DMS79 treated with DMSO at 0.1 percent for 48 hours (cell line): ENCODE measurements around the gene GFY.

ENCODE experiments used
- DNase-seq: peaks from one replicate; lab custom pipeline; 2025; lab: John Stamatoyannopoulos, UW

The GFY gene, protein sequence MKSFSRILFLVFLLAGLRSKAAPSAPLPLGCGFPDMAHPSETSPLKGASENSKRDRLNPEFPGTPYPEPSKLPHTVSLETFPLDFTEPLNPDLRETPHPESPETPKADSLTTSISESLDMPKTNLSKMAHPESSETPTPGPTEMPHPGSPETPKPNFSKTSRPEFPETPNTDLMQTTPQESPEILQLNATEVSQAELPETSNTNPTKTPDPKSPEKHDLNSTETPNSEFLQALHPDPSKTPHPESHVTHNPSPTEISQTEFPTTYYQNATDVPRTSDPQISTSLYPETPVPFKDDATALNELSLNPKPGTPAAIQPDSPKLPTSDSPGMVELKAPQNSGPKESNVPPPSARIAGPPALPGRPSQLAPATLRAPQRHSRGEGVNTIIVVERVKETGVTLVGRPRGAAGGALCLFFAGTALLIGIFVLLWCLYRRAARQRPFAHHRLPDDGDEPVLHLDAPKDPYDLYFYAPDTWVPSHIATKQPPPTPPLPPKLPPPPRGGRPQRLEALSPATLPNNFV

DNA sequence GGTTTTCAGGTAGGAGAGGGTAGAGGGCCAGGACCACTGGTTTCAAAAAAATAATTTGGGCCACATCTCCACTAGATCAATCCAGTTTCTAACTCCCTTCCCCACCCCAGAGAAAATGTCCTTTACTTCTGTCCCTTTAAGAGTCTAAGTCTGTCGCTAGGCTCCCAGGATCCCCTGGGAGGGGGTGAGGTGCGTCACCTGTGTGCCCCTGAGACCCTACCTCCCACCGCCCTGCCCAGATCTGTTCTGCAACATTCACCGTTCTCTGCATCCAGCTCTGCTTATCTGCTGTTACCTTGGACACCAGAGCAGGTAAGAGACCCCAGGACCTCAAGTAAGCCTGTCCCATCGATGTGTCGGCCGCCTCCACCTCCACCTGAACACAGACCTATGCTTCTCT lies at the start of gene GFY:
Gene GFY (plus strand): TSS at position 211 of the 400 bp plus-strand sequence. CDS start 1,043 bp downstream, outside the sequence.
- peak; percentile 18 for DNase-seq

DNA sequence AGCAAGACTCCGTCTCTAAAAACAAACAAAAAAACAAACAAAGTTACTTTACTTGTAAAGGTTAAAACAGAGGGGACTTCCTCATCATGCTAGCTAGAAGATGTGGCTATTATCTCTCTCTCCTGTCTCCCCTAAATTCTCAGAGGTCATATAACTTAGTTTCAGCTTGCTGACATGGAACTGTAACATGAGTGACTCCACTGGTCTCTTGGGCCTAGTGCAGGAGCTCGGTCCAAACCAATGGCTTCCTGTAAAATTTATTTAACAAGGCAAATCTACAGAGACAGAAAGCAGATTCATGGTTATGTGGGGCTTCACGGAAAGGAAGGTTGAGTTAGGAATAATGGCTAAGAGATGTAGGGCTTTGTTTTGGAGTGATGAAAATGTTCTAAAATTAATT lies 46.7 kb upstream of the GFY start:
- no peak for DNase-seq

DNA sequence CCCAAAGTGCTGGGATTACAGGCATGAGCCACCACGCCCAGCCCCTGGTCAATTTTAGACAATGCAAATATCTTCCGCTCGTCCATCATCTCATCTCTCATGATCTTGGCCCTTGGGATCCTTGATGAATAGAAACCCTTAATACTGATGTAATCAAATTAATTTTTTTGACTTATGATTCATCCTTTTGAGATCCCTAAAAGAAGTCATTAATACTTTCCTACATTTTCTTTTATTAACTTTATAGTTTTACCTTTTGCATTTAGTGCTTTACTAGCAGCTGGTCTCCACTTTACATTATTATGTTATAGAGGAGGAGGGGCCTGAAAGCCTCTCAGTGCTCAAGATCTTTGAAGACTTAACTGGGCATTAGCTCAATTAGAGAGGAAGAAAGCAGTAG lies 44.8 kb upstream of the GFY start:
- no peak for DNase-seq

DNA sequence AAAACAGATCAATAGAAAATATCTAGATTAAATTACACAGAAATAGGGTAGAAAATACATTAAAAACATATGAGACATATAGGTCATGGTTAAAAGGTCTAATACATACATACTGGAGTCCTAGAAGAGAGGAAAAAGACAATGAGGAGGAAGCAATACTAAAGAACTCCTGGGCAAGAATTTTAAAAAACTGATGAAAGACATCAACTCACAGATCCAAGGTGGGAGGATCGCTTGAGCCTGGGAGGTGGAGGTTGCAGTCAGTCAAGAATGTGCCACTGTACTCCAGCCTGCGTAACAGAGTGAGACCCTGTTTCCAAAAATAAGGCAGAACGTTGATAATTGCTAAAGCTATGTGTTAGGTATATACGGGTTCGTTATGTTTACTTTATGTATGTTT lies 42.5 kb upstream of the GFY start:
- no peak for DNase-seq

DNA sequence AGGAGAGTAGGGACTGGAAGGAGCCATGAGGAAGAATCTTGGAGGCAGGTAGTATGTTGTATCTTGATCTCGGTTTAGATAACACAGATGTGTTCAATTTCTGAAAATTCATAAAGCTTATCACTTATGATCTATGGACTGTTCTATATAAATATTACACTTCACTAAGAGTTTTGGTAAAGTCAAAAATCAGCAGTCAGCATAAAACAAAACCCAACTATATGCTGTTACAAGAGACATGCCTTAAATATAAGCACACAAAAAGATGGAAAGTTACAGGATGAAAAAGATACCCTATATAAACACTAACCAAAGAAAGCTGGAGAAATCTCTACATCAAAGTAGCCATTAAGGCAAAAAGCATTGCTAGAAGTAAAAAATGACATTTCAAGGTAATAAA lies 41.6 kb upstream of the GFY start:
- DNase-seq: no peak

DNA sequence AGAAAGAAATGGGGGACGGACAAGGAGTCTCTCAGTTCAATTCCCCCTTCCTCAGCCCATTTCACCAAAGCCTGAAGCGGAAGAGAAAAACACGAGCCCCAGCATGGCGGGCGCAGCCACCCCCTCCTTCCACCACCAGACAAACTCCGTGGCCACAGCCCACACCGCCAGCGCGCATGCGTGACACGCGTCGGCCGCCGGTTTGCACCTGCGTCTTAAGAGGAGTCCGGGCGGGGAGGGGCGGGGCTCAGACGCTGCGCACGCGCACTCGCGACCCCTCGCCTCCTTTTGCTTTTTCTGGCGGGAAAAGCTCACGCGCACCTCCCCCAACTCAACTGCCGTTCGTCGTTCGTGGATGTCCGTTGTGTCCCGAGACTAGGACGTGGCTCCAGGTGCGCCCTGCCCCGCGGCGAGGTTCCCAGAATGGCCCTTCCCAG lies 37.2 kb upstream of the GFY start, which contains the start of gene KASH5:
Gene KASH5 (plus strand): TSS at position 314 of the 437 bp plus-strand sequence. CDS start 2,635 bp downstream, outside the sequence.
- DNase-seq: no peak

DNA sequence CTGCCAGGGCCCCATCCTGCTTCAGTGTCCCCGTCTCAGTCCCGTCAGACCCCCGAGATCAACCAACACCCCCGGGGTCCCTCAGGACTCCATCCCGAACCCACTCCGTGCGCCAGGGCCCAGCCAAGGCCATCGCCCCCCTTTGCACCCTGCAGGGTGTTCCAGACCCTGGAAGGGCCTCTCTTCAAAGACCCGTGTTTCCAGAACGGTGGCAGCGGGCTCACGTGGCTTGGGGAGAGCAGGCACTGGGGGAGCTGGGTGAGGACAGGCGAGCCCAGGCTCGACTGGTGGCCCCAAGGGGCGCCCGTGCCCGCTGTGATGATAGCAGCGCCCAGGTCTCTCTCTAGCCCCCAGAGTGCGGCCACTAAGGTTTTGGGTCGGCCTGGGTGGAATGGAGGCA lies 35.8 kb upstream of the GFY start:
- no peak for DNase-seq

DNA sequence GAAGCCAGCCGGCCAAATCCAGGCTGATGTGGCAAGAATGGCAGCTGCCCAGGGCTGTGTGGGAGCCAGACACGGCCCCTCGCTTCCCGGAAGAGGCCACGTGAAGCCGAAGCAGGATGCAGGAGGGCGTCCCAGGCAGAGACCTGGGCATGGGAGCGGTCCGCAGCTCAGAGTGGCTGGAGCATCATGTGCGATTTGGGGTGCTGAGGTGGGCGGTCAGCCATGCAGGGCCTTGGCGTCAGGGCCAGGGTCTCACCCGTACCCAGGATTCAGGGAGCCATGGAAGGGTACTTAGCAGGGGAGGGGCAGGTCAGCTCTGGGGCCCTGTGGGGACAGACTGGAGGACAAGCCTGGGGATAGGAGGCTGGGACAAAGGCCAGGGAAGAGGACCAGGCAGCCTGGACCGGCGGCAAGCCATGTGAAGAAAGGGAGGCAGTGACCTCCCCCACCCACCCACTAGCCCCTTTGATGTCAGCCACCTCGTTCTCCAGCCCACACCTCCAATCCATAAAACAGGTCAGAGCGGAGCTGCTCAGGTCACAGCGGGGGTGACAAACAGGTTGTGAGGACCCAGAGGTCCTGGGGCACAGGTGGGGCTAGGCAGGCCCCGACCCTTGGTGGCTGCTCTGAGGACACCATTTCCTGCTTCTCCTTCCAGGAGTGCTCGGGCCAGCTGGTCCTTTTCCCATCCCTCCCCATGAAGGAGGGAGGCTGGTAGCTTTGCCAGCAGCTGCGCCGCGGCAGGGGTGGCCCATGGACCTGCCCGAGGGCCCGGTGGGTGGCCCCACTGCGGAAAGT lies 34.9 kb upstream of the GFY start:
- no peak for DNase-seq

DNA sequence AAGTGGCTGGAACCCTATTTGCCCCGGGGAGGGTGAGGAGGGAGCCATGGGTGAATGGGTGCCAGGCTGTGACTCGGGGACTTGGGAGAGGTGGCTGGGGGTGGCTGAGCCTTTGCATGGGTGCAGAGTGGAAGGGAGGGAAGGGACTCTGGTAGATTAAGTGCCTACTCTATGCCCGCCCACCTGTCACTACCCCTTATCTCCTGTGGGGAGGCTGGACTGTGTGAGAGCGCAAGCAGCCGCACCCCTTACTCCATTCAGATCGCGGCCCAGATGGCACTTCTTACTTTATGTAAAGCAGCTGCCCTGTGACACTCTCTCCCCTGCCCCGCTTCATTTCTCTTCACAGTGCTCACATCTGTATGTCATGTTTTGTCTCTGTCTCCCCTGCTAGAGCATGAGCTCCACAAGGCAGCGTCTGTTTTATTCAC lies 34.2 kb upstream of the GFY start:
- peak; percentile 25 for DNase-seq

DNA sequence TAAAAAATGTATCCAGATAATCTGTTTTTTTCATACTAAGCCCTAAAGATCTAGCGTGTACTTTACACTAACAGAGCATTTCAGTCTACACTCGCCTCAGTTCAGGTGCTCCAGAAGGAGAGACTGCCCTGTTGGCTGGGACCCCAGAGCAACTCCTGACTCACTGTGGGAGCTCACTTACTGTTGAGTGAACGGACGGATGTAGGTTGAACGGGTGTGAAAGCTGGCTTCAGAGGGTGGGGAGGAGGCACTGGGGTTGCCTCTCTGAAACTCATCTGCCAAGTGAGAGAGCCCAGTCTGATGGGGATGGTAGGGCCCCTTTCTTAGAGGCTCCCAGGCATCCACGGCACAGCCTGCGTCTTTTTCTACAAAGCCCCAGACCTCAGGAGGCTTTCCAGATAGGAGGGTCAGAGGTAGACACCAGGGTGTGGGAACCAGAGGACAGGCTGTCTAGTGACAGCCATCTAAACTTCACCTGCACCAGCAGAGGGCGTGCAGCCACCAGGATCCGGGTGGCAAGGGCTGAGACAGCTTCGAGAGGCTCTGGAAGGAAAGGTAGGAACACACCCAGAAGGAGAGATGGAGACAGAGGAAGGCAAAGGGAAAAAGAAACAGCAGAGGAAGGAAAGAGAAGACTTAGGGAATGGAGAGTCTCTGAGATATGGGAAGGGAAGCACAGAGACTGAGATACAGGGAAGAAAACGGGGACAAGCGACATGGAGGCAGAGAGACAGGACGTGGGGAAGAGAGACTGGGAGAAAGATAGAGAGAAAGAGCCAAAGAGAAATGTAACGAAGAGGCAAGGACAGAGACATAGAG lies 33.4 kb upstream of the GFY start:
- DNase-seq: peak; percentile 87

DNA sequence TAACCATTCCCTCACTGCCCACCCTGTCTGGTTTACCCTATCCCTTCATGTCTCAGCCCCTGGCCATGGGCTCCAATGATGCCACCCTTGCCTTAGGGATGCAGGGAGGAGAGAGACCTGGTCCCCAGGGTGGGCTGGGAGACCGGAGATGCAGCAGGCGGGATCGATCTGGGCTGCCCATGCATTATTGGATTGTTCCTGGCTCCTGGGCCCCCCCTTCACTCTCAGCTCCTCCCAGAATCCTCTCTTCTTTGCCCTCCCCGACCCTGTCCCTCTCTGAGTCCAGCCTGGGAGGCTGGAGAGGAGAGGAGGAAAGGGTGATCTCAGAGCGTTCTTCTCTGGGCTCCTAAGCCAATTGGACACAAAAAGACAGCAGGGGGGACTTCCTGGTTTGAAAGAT lies 31.3 kb upstream of the GFY start:
- no peak for DNase-seq

DNA sequence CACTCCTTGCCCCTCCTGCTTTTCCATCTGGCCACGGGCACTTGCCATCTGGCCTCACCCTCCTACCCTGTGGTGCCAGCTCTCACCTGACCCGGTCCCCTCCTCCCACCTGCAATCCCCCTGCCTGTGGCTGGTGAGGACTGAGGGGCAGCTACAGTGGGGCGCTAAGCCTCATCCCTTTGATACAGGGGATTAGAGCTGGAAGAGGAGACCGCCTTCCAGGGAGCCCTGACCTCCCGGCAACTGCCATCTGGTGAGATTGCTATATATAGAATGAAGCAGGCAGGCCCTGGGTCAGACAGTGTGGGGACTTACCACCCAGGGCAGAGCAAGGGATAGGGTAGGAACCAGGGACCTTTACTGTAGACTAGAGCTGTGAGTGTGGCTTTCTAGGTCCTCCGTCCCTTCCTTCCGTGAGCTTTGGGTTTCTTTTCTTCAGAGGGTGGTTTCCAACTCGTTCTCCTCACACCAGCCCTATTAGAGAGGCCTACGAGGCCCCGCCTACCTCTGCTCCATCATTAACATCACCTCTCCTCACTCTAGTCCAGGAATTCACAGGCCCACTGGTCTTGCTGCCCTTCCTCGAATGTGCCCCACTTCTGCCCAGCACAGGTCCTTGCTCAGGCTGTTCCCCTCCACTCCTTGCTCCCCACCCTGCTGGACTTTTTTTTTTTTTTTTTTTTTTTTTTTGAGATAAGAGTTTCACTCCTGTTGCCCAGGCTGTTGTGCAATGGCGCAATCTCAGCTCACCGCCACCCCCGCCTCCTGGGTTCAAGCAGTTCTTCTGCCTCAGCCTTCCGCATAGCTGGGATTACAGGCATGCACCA lies 29.4 kb upstream of the GFY start:
- DNase-seq: no peak

DNA sequence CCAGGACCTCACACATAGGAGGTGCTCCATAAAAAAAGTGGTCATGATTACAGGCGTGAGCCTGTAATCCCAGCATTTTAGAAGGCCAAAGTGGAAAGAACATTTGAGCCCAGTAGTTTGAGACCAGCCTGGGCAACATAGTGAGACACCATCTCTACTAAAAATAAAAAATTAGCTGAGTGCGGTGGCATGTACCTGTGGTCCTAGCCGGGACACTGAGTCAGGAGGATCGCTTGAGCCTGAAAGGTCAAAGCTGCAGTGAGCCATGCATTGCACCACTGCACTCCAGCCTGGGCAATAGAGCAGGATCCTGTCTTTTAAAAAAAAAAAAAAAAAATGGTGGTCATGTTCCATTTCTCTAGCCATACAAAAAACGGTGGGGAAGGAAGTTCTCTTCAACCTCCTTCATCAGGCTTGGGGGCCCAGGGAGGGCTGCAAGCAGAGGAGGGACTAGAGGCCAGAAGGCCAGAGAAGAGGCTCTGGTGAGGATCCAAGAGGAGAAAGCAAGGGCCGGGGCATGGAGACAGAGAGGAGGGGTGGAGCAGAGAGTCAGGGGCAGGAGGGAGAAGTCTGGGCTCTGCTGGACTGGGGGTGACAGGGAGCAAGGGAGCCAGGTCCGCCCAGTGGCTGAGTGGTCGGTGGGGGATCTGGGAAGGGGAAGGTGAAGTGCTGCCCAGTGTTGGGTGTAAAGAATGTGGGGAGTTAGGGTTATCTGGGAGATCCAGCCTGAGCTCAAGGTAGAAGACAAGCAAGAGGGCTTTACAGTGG lies 28.3 kb upstream of the GFY start:
- no peak for DNase-seq

DNA sequence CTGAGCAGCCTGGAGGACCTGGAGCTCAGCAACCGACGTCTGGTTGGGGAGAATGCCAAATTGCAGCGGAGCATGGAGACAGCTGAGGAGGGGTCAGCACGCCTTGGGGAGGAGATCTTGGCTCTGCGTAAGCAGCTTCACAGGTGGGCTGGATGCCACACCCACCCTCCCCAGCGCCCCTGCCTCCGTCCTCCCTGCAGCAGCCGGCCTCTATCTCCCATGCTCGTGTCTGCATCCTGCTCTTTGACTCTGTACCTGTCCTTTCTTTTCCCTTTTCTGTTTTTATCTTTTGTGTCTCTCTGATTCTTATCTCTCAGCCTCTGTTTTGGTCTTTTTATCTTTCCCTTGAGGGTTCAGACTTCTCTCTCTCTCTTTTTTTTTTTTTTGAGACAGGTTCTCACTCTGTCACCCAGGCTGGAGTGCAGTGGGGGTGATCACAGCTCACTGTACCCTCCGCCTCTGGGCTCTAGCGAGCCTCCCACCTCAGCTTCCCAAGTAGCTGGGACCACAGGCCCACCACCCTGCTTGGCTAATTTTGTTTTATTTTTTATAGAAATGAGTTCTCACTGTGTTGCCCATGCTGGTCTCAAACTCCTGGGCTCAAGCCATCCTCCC lies 27.1 kb upstream of the GFY start:
- peak; percentile 79 for DNase-seq

DNA sequence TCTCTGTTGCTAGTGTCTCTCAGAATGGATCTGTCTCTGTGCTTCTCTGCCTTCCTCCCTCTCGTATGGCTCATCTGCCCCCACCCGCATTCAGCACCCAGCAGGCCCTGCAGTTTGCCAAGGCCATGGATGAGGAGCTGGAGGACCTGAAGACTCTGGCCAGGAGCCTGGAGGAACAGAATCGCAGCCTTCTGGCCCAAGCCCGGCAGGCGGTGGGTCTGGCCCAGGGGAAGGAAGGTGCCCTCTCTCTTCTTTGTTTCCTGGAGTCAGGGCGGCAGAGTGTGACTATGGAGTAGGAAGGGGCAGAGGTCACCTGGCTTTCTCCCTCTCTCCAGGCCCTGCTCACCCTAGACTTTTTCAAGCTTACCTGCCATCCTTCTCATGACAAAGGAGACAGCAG lies 26.3 kb upstream of the GFY start:
- DNase-seq: no peak

DNA sequence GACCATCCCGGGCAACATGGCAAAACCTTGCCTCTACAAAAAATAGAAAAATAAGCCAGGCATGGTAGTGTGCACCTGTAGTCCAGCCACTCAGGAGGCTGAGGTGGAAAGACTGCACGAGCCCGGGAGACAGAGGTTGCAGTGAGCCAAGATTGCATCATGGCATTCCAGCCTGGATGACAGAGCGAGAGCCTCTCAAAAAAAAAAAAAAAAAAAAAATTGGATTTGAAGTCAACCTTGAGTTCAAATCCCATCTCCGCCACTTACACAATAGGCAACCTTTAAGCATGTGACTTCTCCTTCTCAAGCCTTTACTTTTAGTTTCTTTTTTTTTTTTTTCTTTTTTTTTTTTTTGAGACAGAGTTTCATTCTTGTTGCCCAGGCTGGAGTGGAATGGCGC lies 25.2 kb upstream of the GFY start:
- no peak for DNase-seq

DNA sequence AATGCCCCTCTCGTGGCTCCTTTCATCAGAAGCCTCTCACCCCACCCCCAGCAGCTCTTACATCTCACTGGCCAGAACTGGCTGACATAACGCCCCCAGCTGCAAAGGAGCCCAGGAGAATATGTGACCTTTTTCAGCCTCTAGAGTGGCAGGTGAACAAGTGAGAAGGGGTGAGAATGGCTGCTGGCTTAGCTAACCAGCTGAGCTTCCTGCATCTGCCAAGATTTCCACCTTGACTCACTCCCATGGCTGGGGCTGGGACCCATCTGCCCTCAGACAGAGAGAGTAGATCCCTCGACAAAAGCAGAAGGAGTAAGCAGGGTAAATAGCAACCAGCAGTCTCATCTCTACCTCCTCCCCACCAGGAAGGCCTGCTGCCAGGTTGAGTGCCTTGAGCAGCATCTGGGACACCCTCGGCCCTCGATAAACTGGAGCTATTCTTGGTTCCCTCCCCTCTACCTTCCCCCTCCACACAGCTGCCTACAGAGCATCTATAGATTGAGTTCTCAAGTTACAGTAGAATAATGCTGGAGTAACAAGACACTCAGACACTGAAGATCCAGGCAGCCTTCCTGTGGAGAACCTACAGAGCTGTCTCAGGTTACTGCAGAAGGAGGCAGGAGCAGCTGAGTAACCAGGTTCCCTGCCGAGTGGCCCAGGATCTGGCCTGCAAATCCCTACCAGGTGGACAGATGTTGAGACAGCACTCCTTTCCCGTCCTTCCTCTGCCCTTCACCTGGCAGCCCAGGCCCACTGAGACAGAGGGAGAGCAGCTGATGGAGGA lies 21.6 kb upstream of the GFY start:
- DNase-seq: peak; percentile 97

DNA sequence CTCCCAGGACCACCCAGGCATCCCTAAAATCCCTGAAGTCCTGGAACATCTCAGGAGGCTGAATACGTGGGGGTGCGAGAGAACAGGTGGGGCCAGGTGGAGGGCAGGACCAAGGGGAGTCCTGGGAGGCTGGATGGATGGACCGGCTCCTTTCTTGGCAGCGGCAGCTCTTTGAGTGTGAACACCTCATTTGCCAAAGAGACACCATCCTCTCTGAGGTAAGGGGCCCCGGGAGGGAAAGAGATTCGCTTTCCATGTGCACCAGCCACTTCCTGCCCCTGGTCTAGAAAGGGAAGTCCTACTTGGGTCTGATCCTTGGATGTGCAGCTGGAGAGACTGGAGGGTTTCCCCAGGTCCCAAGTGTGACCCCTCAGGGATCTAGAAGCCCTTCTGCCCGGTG lies 18.1 kb upstream of the GFY start:
- DNase-seq: no peak

DNA sequence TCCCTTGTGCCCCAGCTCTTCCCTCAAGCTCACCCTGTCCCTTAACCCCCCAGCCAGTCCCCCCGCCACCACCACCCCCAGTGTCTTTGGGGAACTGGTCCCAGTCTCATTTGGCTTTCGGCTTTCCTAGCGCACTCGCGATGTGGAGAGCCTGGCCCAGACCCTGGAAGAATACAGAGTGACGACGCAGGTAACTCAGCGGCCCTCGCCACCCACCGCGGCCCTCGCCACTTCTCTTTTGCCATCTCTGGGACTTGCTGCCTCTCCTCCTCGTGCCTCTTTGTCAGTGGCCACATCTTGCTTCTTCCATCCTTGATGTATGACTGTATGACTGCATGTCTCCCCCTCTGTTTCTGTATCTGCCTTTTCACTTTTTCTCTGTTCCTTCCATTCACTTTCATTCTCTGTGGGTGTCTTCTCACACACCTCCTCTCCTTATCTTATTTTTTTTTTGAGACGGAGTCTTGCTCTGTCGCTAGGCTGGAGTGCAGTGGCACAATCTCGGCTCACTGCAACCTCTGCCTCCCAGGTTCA lies 17.6 kb upstream of the GFY start:
- no peak for DNase-seq
